Limb (tissue), 2 donors: ENCODE measurements around the gene GASK1B.

Experiments
- DNase-seq, 2 donors: peaks; one replicate each; pipeline ENCODE4 v3.0.0-alpha.2; 2016; ENCODE audit errors: extremely low spot score in 2 of 2

Gene GASK1B

DNA sequence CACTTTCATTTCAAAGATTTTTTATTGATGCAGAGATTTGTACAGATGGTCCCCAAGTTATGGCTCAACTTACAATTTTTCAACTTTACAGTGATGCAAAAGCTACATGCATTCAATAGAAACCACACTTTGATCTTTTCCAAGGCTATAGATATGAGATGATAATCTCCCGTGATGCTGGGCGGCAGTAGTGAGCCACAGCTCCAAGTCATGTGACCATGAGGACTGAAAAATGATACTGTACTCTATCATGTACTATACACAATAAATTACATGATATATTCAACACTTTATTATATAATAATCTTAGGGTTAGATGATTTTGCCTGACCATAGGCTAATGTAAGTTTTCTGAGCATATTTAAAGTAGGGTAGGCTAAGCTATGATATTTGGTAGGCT is 14.0 kb upstream of the GASK1B start:
- no peak for DNase-seq

DNA sequence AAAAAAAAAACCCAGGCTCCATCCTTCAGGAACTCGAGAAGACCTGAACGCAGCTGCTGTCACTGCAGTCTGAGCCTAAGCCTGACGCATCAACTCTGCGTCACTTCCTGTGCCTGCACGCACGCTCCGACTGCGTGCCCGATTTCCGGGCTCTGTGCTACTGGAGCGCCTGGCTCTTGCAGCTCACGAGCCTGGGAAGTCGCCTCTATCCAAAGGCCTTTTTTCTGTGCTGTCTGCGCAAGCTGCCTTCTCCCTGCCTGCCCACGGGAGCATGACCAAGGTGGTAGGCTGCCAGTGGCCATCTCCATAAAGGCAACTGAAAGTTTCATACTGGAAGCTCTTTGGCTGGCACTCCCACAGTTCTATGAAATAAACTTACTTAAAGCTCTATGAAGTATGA is 9.9 kb upstream of the GASK1B start:
- DNase-seq = no peak

DNA sequence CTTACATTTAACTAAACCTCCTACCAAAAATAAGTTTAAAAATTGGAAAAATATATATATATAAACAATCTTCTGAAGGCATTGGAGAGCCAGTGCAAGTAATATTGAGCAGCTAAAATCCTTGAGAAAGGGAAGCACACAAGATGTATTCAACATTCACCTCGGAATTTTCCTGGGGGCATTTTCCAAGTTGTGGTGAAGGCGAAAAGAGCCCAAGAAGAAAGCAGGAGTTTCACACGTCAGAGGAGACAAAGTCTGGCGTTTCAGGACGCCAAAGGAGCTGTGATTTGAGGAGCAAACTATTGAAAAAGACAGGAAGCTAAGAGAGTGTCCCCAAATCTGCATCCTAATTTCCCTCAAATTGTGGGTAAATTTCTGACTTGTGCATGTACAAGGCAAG is 9.1 kb upstream of the GASK1B start:
- DNase-seq = no peak

DNA sequence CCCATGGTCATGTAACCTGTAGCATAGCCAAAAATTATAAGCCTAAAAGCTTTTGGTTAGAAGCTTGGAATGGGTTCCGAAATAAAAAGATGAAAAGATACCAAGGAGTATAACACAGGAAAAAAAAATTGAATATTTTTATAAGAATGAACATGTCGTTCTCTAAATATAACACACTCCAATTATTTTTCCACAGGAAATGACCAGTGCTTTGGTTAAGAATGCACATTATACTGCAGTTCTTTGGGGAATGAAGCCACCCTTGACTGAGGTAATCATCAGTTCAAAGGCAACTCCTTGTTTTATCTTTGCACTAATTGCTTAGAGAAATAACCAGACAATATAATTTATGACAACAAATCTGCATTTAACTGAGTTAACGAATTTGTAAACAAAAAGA is 6.6 kb upstream of the GASK1B start:
- no peak for DNase-seq

DNA sequence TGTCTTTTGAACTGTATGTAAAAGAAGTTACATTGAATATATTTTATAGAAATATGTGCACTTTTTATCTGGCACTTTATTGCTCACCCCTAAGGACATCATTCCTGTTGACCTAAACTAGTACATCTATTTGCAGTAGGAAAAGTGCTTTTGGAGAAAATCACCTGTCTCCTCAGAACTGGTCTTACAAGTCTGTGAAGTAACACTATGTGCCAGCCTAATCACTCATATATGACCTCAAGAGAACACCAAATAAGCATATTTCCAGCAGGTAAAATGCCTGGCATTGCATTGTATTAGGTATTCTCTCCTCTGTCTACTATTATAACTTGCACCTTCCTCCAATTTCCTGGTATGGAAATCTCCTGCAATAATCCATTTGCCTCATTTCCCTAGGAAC is 4.0 kb upstream of the GASK1B start:
- DNase-seq = no peak

DNA sequence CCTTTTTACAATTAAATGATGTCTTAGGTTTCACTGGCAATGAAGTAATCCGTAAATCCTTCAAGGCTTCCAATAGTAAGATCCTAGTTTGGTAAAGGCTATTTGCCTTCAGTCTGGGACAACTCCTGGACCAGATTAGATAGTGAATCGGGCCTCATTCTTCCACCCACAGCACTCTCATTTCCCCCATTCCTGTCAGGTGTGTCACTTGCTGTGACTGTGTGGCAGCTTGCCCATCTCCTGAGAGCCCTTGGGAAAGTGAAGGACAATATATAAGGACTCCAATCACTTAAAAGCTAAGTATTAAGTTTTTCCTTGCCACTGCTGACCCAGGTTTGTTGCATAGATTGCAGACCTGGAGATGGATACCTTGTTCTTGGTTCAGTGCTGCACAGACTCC is 3.3 kb upstream of the GASK1B start:
- no peak for DNase-seq

DNA sequence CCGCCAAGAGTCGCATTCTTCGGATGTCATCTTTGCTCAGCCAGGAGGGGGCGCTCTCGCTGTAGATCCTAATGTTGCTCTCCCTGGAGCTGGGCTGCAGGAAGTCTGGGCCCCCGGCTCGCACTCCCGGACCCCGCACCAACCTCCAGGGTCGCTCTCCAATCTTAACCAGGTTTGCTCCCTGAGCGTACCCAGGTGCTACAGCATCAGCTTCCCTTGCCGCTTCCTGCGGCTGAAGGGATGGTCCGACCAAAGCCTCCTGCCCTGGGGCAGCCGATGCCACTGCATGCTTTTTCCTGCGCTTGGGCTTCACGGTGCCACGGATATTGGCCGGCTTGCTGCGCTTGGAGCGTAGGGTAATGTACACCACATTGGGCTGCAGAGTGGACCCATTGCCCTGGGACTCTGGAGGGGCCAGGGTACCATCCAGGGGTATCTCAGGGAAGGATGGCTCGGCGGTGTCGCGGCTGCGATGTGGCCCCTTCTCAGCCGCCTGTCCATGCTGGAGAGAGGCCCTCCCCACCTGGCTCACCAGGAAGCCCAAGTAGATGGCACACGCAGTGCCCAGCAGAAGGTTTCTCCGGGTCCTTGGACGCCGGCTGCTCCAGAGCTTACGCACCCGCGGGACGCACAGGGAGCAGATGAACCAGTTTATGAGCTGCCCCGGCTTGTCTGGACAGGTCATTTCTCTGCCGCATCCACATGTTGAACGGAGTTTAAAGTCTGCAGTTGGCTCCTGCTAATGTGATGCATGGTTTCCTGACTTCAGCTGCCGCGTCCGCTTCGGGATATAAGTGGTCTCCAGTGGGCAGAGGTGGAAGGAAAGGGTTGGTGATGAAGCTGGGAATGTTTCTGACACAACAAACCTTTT is 1.9 kb downstream of the GASK1B start:
- peak in 1 of 2 donors; percentile 54 for DNase-seq

DNA sequence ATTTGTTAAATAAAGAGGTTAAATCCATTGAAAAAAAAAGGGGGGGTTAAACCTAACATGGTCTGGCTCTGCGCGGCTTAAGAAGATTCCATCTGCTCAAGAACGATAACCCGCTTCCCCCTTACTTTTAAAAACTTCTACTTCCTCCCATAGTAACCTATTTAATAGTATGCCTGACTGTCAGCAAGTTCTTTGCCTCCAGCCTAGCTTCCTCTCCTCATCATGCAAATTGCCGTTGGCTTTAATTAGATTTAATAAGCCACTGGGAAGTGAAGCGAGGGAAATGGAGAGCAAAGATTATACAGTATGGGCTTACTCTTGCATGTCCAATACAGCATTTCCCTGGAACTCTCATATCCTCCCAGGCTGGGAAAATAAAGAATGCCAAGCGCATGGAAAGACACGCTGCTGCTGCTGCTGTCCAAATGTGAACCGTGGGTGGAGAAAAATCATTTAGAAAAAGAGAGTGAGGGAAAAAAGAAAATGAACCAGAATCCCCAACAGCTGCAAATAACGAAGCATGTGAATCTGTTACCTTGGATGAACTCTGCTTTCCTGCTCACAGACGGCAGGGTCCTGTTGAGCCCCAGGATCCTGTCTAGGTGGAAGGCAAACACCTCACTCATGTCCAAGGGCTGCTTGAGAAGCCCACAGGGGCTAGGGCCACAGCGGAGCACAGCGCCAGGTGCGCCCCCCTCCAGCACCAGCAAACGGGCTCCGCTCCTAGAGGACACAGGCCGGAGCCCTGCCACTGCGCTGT is 2.7 kb downstream of the GASK1B start:
- DNase-seq = peak; percentile 48 to 63

DNA sequence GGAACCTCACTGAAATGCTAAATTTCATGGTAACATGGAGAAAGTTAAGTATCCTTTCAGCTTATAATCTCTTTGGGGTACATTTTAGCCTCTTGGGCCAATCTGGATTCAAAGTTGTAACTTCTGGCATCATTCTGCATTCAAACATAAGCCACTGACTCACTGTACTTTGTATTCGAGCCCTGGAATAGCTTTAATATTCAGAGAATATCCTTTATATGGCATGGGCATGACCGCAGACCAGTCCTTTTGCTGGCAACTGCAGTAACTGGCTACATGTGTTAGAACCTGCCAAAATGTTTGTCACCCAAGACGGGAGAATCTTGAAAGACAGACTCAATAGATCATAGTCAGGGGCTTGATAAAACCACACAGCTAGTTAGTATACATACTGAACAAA is 3.3 kb downstream of the GASK1B start:
- DNase-seq = no peak

DNA sequence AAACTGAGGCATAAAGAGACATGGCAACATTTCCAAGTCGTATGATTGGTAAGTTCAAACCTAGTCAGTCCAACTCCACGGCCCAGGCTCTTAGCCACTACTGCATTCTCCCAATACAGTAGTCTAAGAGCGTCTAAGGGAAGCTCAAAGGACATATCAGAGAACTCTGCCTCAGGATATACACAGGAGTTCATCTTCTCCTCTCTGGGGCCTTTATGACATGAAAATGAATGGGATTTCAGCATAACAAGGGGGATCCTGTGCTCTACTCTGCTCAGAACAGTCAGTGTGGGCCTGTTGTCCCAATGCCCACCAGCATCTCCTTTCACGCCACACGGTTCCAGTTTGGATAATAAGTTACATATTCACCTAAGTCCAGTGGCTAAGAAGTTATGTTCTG is 4.2 kb downstream of the GASK1B start:
- no peak for DNase-seq

DNA sequence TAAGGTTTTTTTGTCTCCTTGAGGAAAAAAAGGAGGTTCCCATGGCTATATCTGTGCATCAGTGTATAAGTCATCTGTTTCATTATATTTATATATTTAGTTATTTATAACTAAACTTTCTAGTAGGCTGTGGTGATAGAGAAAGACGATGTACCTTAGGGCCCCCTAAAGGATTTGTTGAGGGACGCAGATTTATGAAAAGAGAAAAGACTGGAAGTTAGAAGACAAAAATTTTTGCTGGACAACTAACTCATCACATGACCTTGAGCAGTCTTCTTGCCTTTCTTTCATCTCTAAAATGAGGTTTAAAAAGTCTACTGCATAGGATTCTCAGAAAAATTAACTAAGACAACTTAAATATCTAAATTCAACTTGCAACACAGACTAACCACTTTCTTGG is 6.1 kb downstream of the GASK1B start:
- DNase-seq = no peak

DNA sequence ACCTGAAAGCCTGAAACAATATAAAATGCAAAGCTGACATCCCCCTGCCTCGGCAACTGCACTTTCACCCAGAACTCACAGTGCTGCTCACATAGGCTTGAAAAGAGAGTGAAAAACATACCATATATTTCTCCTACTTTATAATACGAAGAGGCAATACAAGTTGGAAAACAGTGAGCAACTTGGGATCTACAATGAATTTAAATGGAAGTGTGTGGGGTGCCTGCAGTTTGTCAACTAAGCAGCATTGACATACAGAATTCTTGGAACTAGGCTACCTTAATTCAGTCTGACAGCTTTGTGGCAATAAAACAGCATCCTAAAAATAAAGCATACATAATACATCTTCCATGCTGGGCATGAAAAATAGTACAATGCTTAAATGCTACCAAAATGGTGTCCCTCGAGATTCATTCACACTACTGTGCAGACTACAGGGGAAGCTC is 8.0 kb downstream of the GASK1B start:
- DNase-seq = no peak

DNA sequence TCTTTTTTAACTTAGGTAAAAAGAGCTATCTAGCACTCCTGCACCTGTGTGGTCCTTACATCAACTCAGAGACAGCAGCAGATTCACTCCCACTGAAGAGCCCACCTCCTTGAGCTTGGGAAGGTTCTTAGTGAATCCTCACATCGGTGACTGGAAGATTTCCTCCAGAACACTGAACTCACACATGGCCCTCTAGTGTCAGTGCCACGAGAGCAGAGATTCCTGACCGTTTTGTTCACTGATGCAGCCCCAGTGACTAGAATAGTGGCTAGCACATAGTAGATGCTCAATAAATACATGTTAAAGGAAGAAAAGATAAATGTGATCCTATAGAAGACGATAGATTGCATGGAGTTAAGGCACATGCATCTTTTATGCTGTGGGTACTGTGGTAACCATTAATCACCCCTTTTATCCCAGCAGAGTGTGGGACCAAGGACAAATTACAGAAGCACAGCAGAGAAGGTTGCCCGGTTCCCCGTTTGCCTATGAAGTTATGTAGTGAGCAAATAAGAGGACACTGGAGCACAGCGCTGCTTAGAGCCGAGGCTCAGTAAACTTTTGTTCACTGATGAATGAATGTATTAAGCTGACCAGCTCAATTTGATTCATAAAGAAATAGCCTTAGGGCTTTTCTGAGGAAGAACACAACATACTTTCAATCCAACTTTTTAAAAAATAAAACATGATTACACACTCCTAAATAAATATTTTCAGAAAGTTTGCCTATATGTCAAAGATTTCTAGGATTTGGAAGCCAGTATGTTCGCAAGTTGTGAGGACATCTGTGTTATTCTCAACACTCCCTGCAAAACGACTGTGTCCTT is 8.7 kb downstream of the GASK1B start:
- DNase-seq = no peak

DNA sequence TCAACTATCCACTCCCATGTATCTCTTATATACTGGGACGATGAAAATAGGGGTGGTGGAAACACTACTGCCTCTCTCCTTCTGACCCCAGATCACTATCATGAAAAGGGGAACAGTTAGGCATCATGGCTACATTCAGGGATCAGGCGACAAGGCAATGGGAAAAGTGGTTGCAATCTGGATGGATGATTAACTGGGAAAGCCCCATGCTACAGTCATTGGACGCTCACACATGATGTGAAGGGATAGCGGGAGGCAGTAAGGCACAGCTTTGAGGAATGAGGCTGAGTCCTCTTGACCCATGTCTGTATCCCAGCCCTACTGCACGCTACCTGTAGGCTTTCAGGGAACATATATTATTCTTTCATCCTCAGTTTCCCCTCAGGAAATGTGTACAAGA is 10.2 kb downstream of the GASK1B start:
- no peak for DNase-seq

DNA sequence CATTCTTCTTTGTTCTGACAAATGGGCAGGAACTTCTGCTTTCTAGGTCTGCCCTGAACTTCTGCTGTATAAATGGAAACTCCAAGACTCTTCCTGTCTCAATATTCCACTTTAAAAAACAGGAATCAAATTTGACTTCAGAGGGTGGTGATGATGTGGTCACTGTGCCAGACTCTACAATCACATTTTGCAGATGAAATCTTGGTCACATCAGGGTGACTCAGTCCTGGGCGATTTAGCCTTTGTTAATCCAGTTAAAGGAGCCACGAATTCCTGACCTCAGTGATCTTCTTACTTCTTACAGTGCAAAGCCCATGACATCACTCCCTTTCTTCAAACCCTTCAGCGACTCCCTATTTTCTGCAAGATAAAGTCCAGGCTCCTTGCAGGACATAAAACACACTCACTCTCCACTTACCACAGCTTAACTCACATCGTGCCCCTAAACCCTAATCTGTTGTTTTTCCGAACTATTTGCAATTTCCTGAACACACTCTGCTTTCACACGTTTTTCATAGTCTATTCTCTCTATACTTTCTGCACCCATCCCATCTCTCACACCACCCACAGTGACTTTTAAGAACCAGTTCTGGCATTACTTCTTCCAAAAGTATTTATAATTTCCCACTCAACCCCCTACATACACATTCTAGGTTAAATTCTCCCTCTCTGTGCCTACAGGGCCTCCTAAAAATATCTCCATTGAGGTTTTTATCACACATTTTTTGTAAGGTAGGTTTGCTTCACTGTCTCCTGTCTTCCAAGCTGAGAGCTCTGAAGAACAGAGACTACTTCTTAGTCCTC is 11.1 kb downstream of the GASK1B start:
- DNase-seq = no peak

DNA sequence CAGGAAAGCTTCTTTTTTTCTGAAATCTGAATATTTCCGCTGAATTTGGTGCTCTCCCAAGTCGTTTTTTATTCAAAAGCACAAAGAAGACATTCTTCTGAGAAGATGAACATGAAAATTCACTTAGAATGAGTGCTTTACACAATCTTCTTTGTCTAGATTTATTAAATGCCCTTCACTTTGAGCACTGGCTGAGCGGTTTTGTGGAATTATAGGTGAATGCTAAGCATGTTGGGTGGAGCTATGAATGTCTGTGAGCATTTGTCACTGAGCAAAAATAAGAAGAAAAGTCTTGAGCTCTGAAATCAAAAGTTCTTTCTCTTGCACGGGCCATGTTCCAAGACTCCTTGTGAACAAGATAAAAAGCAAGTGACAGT is 13.1 kb downstream of the GASK1B start:
- DNase-seq = no peak

DNA sequence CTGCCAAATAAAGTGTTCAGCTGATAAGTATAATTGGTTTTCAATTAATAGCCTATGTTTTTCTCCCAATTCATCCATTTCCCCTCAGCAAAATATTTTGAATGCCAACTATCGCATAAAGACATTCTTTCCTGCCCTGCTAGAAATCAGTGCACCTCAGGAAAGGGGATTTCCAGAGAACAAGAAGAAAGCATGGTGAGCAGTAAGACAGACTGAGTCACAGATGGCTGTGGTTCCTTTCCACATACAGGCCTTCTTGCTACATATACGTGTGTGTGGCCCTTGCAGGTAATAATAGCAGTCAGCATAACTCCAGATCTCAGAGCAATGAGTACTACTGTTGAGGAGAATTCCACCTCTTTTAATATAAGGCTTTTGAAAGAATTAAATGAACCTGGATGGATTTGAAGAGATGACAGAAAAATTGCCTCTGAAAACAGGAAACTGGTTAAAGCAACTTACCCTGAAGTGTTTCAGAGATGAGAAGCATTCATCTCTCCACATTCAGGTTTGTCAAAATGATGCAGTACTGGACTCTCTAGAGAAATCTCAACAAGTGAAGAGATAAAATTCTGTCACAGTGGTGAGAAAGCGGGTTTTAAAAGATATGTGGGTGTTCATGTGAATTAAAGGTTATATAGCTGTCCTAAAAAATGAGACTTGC is 13.6 kb downstream of the GASK1B start:
- no peak for DNase-seq

DNA sequence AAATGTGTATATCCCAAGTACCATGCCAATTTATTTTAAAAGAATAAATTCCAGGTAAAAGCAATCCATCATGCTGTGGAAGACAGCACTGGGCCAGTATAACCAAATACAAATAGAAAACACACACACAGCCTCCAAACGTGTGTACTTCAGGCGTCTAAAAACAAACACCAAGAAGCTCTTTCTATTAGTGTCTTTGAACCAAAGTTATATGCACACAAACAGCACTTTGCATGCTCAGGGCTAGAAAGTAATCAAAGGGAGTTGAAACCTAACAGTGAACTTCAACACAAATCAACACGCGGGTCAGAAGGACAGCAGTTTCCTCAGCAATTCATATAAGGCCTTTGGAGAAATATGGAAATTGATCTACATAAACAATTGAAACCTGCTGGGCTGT is 15.4 kb downstream of the GASK1B start:
- no peak for DNase-seq

DNA sequence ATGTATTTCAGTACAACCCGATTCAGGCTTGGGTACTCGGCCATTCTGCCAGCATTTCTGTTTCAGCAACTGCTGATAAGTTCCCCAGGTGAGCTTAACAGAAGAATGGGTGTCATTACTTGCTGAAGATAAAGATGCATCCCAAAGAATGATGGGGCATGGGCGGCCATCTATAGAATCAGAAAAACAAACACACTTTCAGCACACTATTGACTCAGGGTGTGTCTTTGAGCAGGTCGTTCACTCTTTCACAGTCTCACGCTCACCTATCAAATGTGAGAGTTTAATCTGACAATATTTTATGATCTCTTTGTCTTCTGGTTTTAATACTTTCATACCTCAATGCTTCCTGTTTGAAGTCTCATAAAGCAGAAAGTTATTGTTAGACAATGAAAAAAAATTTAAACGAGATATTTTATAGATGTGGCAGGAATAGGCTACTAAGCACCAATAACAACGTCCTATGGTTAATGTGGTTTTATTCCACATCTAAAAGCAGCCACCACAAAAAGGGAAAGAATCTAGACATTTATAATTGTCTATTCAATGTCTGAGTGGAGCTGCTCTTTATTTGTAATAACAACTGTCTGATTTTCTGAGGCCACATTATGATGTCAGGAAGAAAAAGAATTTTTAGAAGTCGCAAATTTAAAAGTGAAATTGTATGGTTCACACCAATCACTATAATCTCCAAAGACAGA is 17.0 kb downstream of the GASK1B start:
- no peak for DNase-seq

DNA sequence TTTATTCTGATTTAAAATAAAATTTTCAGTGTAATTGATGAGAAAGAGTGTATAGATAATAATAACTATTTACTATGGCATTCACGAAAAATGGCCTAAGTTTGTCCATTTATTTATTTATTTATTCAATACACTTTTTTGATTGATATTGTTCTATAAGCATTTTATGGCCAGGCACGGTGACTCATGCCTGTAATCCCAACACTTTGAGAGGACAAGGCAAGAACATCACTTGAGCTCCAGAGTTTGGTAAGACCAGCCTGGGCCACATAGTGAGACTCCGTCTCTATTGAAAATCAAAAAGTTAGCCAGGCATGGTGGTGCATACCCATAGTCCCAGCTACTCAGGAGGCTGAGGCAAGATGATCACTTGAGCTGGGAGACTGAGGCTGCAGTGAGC is 25.7 kb downstream of the GASK1B start:
- no peak for DNase-seq
